T-helper 22 cell (primary cell): Measurements from ENCODE around the gene LIMCH1.

Experiments
- DNase-seq: peaks from one replicate; pipeline ENCODE4 v3.0.0-alpha.2; 2020; ENCODE audit warnings: low read depth

The LIMCH1 gene

DNA sequence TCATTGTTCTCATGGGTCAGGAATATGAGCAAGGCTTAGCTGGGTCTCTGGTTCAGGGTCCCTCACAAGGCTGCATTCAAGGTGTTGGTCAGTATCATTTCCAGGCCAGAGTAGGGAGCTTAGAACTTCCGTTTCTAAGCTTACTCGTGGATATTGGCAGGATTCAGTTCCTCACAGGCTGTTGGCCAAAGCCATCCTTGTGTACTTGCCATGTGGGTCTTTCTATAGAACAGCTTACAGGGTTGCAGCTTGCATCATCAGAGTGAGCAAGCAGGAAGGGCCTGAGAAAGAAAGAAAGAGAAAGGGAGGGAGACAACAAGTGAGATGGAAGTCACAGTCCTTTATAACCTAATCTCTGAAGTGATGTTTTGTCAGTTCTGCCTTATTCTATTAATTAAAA lies 5.1 kb upstream of the LIMCH1 start:
- no peak for DNase-seq

DNA sequence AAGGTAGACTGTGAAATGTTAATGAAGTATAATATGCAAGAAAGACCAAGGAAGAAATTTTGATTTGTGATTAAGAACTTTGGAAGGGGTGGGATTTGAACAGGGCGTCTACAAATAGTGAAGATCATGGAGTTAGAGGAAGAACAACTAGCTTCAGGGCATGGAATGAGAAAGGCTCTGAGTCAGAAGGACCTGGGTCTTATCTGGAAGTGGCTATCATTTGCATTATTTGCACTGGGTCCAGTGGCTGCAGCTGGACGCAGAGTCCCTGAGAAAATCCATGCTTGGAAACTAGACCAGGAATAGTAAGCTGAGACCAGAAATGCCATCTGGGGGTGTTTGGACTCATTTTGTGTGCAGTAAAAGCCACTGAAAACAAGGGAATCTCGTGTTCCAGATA lies 4.3 kb upstream of the LIMCH1 start:
- DNase-seq, result no peak

DNA sequence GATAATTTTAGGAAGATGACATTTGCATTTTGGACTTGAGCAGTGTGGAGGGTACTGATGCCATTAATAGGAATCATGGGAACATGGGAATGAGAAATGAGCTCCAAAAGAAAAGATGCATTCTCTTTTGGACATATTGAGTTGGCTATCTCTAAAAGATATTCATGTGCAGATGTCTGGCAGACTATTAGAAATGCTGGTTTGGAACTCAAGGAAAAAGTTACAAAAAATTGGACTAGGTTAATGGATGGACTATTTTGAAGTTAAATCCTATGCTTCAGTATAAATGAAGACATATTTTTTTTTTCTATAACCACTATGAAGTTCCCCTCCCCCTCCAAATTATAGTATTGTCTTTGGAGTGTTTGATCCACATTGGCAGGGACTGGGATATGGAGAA lies 3.6 kb upstream of the LIMCH1 start:
- no peak for DNase-seq

DNA sequence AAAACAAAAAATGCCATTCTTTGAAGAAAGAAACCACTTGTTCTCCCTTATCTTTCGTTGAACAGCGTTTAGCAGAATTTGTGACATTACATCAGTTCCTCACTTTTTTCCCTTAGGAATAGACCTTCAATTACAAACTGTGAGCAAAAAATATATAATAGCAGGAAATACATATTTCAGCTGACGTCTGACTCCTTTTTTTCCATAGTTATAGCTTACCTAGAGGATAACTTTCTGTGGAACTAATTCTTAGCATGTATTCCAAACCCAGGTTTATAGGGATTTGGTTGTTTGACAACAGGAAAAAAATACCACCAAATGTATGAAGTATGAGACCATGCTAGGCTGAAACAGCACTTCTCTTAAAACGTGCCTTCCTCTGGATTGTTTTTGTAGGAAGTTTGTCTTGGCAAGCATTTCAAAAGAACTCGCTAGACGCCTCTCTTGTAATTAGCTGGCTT lies 2.0 kb upstream of the LIMCH1 start:
- DNase-seq, result no peak

DNA sequence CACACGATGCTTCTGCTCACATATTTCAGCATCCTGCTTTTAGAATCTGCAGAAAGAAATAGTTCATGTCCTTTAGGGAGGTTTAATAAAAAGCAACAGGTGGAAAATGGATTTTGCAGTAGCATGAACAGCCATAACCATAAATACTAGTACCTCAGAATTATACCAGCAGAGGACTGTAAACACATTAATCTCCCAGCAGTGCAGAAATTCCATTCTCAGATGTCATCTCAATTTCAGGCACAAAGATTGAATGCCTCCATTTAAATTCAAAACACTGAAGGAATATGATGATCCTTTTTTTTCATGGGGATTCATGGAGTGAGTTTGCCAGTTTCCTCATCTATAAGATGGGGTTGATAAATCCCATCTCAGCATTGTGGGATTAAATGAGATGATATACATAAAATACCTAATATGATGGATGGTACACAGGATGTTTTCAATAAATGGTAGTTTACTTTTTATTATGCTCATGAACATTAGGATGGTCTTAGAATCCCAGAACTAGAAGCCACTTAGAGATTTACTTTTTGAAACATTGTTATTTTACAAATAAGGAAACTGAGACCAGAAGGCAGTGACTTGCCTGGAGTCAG lies 566 bp upstream of the LIMCH1 start:
- DNase-seq, result no peak

DNA sequence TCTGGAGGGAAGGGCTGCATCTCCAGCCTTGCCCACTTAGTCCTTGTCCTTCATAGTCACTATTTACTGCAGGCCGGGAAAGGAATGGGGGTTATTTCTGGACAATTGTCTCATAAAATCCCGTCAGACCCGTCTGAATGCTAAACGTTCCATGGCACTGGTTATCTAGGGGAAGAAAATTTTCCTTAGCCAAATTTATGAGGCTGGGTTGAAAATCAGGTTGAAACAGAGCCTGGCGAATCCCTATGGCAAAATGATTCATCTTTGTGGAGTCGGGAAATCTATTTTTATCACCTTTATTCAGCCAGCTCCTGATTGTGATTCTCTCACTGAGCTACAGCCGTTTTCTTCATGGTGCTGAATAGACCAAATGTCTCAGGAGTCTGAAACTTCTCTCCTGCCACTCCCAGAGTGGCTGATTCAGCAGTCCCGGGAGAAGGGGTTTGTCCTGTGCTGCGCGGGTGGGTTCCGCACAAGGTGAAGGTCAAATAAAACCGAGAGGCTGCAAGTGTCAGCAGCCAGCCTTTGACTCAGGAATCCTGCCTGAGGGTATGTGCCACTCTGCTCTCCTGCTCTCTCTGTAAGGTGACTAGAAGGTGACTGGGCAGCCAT lies 1.0 kb downstream of the LIMCH1 start:
- no peak for DNase-seq

DNA sequence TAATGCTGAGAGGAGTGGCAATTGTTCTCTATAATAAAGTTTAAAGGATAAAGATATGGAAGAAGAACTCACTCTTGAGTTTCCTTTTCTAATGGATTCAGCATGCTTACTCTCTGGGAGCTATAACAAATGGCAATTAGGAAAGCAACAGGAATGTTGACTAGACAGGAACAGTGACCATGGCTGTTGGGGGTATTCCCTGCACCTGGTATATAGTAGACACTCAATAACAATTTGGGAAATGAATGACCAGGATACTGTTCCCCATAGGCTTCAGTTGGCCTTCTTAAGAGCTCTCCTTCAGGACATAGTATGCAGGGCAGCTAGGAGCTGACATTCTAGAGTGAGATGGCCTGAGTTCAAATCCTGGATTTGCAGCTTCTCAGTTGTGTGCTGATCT lies 1.8 kb downstream of the LIMCH1 start:
- no peak for DNase-seq

DNA sequence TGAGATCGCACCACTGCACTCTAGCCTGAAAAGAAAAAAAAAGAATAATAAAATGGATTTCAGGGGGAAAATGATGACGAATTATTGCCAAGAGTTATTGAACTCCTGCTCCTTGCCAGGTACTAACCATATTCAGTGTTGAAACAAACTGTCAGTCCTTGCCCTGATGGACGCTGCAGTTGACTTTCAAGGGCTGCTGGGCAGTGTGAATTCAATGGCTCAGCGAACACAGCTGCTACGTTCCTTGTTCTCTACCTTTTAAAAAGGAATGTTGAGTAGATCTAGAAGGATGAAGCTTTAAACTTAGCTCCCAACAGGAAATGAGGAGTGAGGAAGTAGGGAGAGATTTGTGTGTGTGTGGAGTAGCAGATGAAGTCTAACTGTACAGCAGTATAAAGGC lies 2.7 kb downstream of the LIMCH1 start:
- DNase-seq, result no peak

DNA sequence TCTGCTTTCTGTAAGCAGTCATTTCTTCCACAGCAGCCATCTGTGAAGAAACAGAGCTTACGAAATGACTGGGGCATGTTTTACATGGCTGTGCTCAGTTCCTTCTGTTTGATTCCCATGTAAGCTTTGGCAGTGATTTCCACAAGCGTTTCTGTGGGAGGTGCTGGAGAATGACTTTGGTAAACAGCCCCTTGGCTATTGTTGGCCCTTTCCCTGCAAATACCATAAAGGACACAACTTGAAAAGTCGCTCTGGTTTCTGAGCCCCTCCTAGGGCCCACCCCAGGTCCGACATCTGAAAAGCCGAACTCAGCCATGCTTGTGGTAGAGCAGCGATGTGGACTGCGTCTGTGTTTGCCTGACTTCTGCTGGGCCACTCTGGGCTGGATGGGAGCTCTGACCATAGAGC lies 3.7 kb downstream of the LIMCH1 start:
- DNase-seq, result no peak

DNA sequence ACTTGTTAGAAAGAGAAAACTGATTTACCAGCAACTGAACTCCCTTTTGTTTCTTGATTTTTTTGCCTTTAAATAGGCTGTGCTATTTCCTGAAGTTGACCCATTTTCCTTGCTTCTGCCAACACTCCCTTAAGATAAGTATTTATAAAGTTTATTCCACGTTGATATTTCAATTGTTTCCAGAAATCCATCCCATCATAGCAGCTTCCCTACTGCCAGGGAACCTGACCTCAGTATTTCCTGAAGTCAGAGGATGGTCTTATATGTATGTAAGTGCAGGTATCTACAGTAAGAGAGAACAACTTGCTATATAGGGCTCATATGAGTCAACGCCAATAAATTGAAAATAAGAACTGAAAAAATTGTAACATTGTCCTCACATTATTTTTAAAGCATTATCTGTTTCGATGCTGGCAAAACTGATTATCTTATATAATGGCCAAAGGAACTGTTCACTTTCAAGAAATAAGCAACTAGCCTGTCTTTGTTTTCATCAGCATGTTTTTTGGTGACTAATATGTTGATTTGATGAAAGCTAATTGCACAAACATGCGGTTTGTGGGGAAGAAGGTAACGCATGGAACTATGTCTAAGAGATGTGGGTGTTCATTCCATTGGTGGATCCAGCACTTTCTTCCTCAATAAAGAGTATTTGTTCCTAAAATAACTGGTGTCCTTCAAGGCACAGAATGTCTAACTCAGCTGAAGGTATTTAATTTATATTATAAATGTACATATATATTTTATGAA lies 4.7 kb downstream of the LIMCH1 start:
- DNase-seq, result no peak

DNA sequence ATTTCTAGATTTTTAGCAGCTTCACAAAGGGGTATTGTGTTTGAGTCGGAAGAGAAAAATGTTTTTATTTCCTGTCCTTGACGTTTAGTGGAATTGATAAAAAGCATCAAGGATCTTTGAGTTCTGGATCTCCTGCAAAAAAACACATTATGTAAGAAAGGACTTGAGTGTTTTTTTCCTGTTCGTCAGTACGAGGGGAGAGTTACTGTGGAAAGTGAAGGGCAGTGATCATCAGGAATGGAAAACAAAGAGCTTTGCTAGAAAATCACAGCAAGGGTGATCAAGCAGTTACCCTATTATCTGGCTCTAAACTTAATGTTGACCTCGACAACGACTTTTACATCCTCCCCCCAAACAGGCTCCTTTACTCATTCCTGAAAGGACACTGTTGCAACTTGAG lies 7.3 kb downstream of the LIMCH1 start:
- DNase-seq, result no peak

DNA sequence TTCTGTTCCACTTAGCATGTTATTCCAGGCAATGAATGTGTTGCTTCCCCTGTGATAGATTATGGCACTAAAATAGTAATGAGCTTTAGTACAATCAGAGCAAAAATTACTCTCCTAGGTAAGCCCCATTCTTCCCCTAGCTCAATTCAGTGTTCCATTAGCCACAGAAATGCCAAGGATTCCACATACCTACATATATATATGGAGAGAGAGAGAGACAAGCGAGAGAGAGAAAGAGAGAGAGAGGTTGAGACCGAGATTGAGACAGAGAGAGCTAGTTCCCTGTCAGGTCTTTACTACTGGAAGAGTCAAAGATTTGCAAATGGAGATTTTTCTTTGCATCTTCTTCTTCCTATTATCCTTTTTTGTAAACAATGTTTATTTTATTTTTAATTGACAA lies 8.7 kb downstream of the LIMCH1 start:
- DNase-seq, result no peak

DNA sequence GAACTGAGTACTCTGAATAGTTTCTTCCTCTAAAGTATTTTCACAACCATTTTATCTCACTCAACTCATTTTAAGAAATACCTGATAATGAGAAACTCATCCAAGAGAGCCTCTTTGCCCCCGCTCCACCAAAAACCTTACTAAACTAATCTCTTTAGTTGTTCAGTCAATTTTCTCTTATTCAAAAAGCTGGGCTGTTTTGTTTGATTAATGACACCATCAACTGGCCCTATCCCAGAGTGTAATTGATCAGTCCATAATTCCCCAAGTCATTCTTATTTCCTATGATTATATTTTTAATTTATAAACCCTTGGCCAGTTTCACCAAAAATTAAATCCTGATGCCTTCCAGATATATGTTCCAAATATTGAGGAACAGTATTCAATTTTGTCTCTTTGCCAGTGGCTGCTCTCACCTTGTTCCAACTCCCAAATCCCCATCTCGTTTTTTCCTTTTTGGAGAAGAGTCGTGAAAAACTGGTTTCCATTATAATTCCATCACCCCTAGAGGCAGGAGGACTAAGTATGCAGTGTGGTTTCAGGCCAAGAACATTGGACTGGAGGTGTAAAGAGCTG lies 10.4 kb downstream of the LIMCH1 start:
- DNase-seq, result no peak

DNA sequence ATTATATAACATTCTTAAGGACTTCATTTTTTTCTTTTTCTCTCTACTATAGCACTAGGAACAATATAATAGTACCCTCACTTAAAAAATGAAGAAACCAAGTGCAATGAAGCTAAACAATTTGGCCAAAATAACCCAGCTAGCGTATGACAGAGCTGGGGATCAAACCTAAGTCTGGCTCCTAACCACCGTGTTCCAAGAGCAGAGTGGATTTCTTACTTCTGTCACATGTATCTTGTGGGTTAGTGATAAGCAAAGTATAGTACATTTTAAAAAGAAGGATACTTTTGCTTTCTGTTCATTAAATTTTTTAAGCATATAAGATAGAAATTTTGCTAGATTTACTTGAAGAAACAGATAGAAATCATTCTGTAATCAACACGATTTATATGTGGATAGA lies 11.5 kb downstream of the LIMCH1 start:
- DNase-seq, result no peak

DNA sequence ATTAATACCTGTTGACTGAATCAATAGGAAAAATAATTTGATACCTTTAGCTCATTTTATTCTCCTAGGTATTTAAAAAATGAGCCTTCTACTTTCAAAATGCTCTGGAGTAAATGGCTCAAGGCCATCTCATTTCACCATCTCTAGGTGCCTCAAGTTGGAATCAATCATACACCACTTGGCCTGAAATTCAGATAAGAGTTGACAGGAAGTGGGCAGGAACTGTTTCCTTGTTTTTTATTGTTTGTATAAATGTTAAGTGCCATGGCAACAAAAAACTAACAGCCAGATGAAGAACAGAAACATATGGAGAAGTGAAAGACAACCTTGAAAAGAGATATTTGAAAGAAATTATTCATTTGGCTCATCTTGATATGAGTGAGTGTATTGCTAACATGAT lies 12.4 kb downstream of the LIMCH1 start:
- no peak for DNase-seq

DNA sequence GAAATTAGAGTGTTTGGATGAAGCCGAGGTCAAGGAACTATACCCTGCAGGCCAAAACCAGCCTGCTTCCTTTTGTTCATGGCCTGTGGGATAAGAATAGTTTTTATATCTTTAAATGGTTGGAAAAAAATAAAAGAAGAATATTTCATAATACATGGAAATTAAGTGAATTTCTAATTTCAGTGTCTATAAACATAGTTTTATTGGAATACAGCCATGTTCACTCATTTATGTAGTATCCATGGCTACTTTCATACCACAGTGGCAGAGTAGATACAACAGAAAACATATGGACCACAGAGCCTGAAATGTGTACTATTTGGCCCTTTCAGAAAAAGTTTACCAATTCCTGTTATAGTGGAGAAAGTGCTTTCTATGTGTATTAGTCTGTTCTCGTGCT lies 13.6 kb downstream of the LIMCH1 start:
- DNase-seq, result no peak

DNA sequence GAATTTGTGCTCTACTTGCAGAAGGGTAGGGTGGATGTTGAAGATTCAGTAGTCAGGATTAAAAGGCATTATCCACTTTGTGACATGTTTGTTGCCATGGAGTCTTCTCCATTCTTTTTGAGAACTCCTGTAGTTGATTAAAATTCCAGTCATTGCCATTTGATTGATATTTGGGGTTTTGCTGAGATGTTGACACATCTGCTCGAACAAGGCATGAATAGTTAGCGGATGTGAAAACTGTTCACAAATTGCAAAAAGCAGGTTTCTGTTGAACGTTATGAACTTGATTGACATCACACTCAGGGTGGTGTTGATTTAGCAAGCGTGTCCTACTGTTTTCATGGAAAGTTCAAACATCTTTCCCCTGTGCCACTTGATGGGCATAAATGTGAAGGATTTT lies 16.9 kb downstream of the LIMCH1 start:
- no peak for DNase-seq

DNA sequence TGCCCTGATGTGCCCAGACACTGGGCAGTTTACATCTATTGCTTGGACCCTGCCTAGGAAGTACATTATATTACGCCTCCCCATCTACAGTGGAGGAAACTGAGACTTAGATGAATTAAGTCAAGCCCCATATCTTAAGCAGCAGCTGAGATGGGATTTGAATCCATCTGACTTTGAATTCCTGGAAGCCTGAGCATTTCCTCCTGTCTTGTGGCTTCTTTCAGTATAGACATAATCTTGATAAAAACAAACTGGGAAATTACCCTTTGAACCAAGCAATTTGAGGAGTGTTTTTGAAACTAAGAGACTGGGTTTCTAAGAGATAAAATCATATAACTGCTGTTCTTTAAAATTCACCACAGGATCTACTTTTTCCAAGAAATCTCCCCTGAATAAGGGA lies 18.6 kb downstream of the LIMCH1 start:
- DNase-seq, result no peak

DNA sequence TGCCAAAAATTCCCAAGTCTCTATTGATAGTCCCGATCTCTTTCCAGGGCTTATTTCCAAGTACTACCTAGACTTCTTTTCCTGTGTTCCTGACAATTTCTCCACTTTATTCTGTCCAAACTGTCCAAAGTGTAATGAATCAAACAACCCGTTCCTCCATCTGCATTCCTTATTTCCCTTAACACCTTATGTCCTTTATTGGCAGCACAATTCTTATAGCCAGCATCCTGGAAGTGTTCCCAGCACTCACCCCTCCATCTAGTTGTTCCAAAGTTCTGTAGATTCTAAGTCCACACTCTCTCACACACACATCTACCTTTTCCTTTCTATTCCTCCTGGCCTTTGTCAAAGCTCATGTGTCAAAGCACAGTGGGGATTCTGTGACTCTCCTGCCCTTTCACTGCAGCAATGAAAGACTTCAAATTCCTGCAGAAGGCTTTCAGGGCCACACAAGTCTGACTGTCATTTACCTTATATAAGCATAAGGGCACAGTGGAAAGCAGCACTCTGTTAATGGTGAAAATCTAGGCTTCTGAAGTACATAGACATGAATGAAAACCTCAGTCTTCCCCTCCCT lies 22.1 kb downstream of the LIMCH1 start:
- DNase-seq, result no peak

DNA sequence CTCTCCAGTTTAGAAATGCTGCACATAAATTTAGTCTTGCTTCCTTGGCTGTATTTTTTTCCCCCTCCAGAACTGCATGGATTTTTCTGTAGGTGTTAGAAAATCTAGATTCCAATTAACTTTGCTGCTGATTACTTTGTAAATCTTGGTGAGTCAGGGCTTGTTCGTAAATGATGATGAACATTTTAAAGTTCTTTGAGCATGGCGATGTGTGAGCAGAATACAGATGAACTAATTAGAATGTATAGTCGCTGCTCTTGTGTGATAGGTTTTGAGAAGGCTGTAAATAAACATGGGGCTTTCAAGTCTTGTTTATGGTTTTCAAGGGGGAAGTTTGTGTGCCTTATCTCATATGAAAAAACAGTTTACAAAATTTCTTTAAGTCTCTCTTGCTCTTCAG lies 23.3 kb downstream of the LIMCH1 start:
- no peak for DNase-seq

DNA sequence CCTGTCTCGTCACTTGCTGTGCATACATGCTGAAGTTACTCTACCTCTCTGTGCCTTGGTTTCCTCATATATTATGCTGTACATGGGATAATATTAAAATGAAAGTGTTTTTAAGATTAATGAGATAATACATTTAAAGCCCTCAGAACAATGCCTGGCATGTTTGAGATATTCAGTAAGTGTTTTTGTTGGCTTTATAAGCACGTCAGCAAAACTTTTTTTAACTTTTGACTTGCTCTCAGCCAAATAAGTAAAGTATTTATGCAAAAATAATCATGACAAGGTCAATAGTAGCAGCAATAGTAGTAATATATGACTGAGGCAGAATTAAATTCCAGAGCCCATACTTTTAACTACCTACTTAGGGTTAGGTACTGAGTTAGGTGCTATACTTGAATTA lies 29.2 kb downstream of the LIMCH1 start:
- no peak for DNase-seq

DNA sequence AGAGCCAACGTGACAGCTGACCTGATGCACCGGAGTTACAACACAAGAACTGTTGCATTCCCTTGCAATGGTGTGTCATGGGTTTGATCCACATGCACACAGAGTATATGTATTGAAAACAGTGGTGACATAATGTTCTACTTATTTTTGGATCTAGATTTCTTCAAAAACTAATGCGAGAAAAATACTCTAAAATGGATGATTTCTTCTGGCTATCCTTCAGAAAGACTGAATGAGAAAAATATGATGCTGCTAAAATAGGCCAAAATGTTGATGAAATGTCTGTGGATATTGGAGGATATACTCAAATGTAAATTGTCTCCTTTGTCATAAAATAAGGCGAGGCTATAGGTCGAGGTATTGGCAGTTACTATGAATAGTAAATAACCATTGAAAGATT lies 30.4 kb downstream of the LIMCH1 start:
- DNase-seq, result no peak

DNA sequence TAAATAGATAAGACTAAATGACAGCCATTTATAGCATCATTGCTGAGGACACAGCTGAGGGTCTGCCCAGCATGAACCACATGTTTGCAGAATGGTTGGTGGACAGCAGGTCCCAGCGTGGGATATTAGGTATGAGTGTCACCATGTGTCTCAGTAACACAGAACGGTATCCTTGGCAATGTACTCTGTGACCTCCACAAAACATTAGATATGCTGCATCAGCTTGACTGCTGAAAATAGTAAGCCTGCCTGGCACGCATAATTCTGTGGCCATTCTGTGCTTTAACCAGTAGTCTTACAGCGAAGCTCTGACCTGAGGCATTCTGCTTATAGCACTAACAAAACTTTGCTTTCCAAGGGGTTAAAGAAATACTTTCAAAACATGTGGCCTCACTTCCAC lies 32.0 kb downstream of the LIMCH1 start:
- DNase-seq, result no peak
